ENCODE results near the gene FSCB. TPM values are rescaled to one million over a fixed set of nuclear protein-coding genes. Genes with fewer than 3 reads are reported as not detected.

Gene FSCB
- total and polyA plus RNA-seq, 9 of the 15 experiments (the other 6 are each of a cell fraction or from before 2014, with no cell fraction given), result not detected

- Histone ChIP-seq H2AFZ (ENCODE audit: low read depth, low read length) (no peak overlapping the region), H3K9ac (ENCODE audit: insufficient read depth in 1 of 2, low read depth in 2 of 2, low read length in 2 of 2) (no peak overlapping the region), H3K36me3 (ENCODE audit: control insufficient read depth, insufficient read depth, low read length) (no peaks in the 10 kb centered on the region), H4K20me1 (replicated peaks; ENCODE audit: control insufficient read depth, insufficient read depth, low read length) (no peaks in the 10 kb centered on the region), H3K4me1 (replicated peaks in 1 of 2; ENCODE audit: control insufficient read depth in 2 of 2, insufficient read depth in 2 of 2, low read length in 2 of 2) (no peaks in the 10 kb centered on the region), H3K4me2 (ENCODE audit: insufficient read depth, low read length) (no peak overlapping the region), H3K4me3 (no peak overlapping the region), H3K27ac (ENCODE audit: extremely low read depth, low read depth, low read length) (no peak overlapping the region), H3K9me1 (ENCODE audit: control insufficient read depth, insufficient read depth, low read length) (no peaks in the 10 kb centered on the region), H3K79me2 (ENCODE audit: control insufficient read depth, insufficient read depth, low read length) (no peaks in the 10 kb centered on the region), H3K27me3 (ENCODE audit: control insufficient read depth in 2 of 2, insufficient read depth in 2 of 2, low read length in 2 of 2) (no peaks in the 10 kb centered on the region), H3K9me3 (replicated peaks; ENCODE audit: control insufficient read depth, insufficient read depth, low read depth, low read length) (no peaks in the 10 kb centered on the region)
- intact Hi-C loops (cut with micrococcal nuclease), result no loop called here
- TF ChIP-seq ZBTB26 (CRISPR knock-in tag; IDR thresholded peaks at IDR 0.05) (no peak), CTCFL (IDR thresholded peaks at IDR 0.05; ENCODE audit: borderline replicate concordance, insufficient read depth, low read depth, low read length, poor library complexity, severe bottlenecking) (no peak), SIX5 (IDR thresholded peaks at IDR 0.05; ENCODE audit: borderline replicate concordance in 1 of 2, insufficient read depth in 1 of 2, low read depth in 1 of 2, low read length in 2 of 2) (no peak), TBP (optimal IDR thresholded peaks at IDR 0.05; ENCODE audit: low read depth, low read length) (no peak), TEAD2 (tag; IDR thresholded peaks at IDR 0.05) (no peak), ZBTB5 (IDR thresholded peaks at IDR 0.05) (no peak), SMARCA5 (IDR thresholded peaks at IDR 0.05) (no peak), XRCC4 (IDR thresholded peaks at IDR 0.05; ENCODE audit: extremely low read depth, insufficient read depth, insufficient read length) (no peak), KDM4B (IDR thresholded peaks at IDR 0.05; ENCODE audit: borderline replicate concordance in 2 of 2, low read depth in 1 of 2) (no peak), SMAD3 (CRISPR knock-in tag; conservative IDR thresholded peaks at IDR 0.05) (no peak), DLX4 (CRISPR knock-in tag; IDR thresholded peaks at IDR 0.05) (no peak), TCF7L2 (IDR thresholded peaks at IDR 0.05; ENCODE audit: low read depth, low read length) (no peak)
- no TSS peak for BruUV-seq (replicated peaks)
- in situ Hi-C loops (cut with MboI), result no loop called here
- WGBS (ENCODE audit: insufficient coverage, low coverage, missing lambda C conversion rate), result 3% methylated on average over 4 of the region's 4 CpGs
- ChIA-PET POLR2A (no interaction called here), CTCF (ENCODE audit: low intra/inter-chr PET ratio) (no interaction called here)
- ATAC-seq (no peak), FAIRE-seq (no peak), DNase-seq (ENCODE audit: extremely low read depth in 1 of 4, low spot score in 3 of 4) (no peak)
These were observed 43.6 kb downstream of the FSCB start for GRCh38 chr14:44463356-44464004.
